ENCODE data around the gene ASCL1. TPM values are rescaled to one million over a fixed set of nuclear protein-coding genes. Genes with fewer than 3 reads are reported as not detected.

ASCL1 gene
- total and polyA plus RNA-seq, 2 of the 13 experiments (the other 11 are each of a cell fraction or from before 2014, with no cell fraction given): not detected

GRCh38 chr12:102917026-102917787 is 40.3 kb upstream of the ASCL1 start, which contains the start of gene PAH:
Gene PAH (minus strand): TSS chr12:102917244. CDS start chr12:102917130, 114 bp downstream.
- in situ Hi-C loops (cut with HindIII; ENCODE audit: extremely low pct_ligation_motif_present, low pct_unique_long_range_greater_than_20kb) (loop anchor here (5.0 kb wide), 1 partner anchor 35 kb away; no protein-coding TSS in a partner anchor), intact Hi-C loops (cut with micrococcal nuclease; ENCODE audit: unreplicated experiment) (loop anchor here (1.0 to 2.0 kb wide), 2 partner anchors 18 to 34 kb away; no protein-coding TSS in a partner anchor)
- Histone ChIP-seq H2AFZ (ENCODE audit: low read length) (peak within 1 kb of the TSS; percentile 25), H3K27me3 (ENCODE audit: control insufficient read depth in 1 of 2, insufficient read depth in 2 of 2, low read length in 2 of 2) (no peaks in the 10 kb centered on the region; a peak in 1 of 5 replicates), H3K9ac (ENCODE audit: insufficient read depth, low read depth, low read length) (peak within 1 kb of the TSS; percentile 91), H3K27ac (ENCODE audit: extremely low read length, insufficient read depth, low read length) (peak within 1 kb of the TSS; percentile 92), H4K20me1 (ENCODE audit: insufficient read depth, low read length) (no peaks in the 10 kb centered on the region), H3K79me2 (ENCODE audit: insufficient read depth, low read length) (peaks cover 58% of the 10 kb centered on the region), H3K4me3 (replicated peaks in 1 of 3; ENCODE audit: insufficient read depth in 1 of 3, low read depth in 2 of 3, low read length in 3 of 3) (peak within 1 kb of the TSS; percentile 67 to 83 (median 74)), H3K4me1 (ENCODE audit: insufficient read depth, low read length) (peaks cover 83% of the 10 kb centered on the region), H3K4me2 (ENCODE audit: low read depth, low read length) (peak within 1 kb of the TSS; percentile 90), H3K9me3 (ENCODE audit: low read length) (no peaks in the 10 kb centered on the region), H3K36me3 (replicated peaks in 1 of 2; ENCODE audit: control insufficient read depth in 1 of 2, insufficient read depth in 2 of 2, low read length in 2 of 2) (peaks cover 0 to 2% of the 10 kb centered on the region in 2 experiments; a peak in 3 of 5 replicates)
- DNase-seq (ENCODE audit: low spot score) (peak; percentile 91), FAIRE-seq (peak; percentile 89), ATAC-seq (peak; percentile 95)
- CTCF ChIA-PET (ENCODE audit: low intra/inter-chr PET ratio, low total read pairs): no interaction called here
- POLR2A ChIA-PET: interaction anchor here (0.7 to 5.9 kb wide), 11 partner anchors 8 to 38 kb away, joined by 3 to 83 read pairs (median 7); no protein-coding TSS in a partner anchor
- 3% methylated on average over 24 of the region's 30 CpGs for WGBS (ENCODE audit: low lambda C conversion rate)
- BruUV-seq (replicated peaks): no TSS peak
- TF ChIP-seq IRF2 (CRISPR knock-in tag; IDR thresholded peaks at IDR 0.05) (peak; percentile 66; the same call in 1 of the 2 replicates), ZNF460 (CRISPR knock-in tag; IDR thresholded peaks at IDR 0.05; ENCODE audit: borderline replicate concordance) (no peak; the same call in 1 of the 2 replicates), ZNF331 (CRISPR knock-in tag; IDR thresholded peaks at IDR 0.05) (peak; percentile 65), ZNF431 (CRISPR knock-in tag; IDR thresholded peaks at IDR 0.05; ENCODE audit: borderline replicate concordance, low read depth) (no peak), ZNF589 (CRISPR knock-in tag; conservative IDR thresholded peaks at IDR 0.05) (peak; percentile 65; the same call in 1 of the 2 replicates), ZNF776 (CRISPR knock-in tag; IDR thresholded peaks at IDR 0.05) (peak; percentile 38; the same call in 1 of the 2 replicates), RAD51 (IDR thresholded peaks at IDR 0.05; ENCODE audit: borderline replicate concordance) (no peak), ZNF574 (CRISPR knock-in tag; IDR thresholded peaks at IDR 0.05) (peak; percentile 30), EHMT2 (IDR thresholded peaks at IDR 0.05; ENCODE audit: borderline replicate concordance, low read depth, low read length) (no peak; the same call in 1 of the 2 replicates), ZEB1 (IDR thresholded peaks at IDR 0.05; ENCODE audit: insufficient replicate concordance, low read depth) (peak; percentile 97), NR1H2 (CRISPR knock-in tag; IDR thresholded peaks at IDR 0.05; ENCODE audit: borderline replicate concordance, low read depth) (no peak), THRA (CRISPR knock-in tag; IDR thresholded peaks at IDR 0.05; ENCODE audit: borderline replicate concordance) (peak; percentile 83), TCF12 (IDR thresholded peaks at IDR 0.05) (no peak), TCF12 (CRISPR knock-in tag; IDR thresholded peaks at IDR 0.05) (no peak), GABPA (IDR thresholded peaks at IDR 0.05; ENCODE audit: low read depth, low read length) (no peak), GABPA (CRISPR knock-in tag; IDR thresholded peaks at IDR 0.05; ENCODE audit: low read depth) (peak; percentile 73), TOE1 (CRISPR knock-in tag; IDR thresholded peaks at IDR 0.05) (no peak)

Data from HepG2 (cell line).